Liver (tissue), 3 donors: Measurements from ENCODE around the gene FADS3.

ENCODE experiments used
- GABPA ChIP-seq, 2 donors: IDR thresholded peaks in 1 of 2; conservative IDR thresholded peaks in 1 of 2; 2 replicates each; pipeline ENCODE4 v1.6.1; 2016; ENCODE audit warnings: antibody characterized with exemption in 2 of 2, mild to moderate bottlenecking in 1 of 2, moderate library complexity in 1 of 2
- JUND ChIP-seq, 2 donors: IDR thresholded peaks; 2 replicates each; pipeline ENCODE4 v1.6.1; 2016; ENCODE audit warnings: antibody characterized with exemption in 2 of 2
- RAD21 ChIP-seq, 2 donors: IDR thresholded peaks; 2 replicates each; pipeline ENCODE4 v1.6.1; 2016; ENCODE audit warnings: antibody characterized with exemption in 2 of 2, mild to moderate bottlenecking in 2 of 2
- RXRA ChIP-seq, 2 donors: IDR thresholded peaks; 2 replicates each; pipeline ENCODE4 v1.6.1; 2017 to 2018; ENCODE audit warnings: antibody characterized with exemption in 2 of 2, mild to moderate bottlenecking in 1 of 2
- SP1 ChIP-seq: IDR thresholded peaks from 2 replicates; pipeline ENCODE4 v1.6.1; 2018; ENCODE audit warnings: antibody characterized with exemption, mild to moderate bottlenecking
- YY1 ChIP-seq: IDR thresholded peaks from 2 replicates; pipeline ENCODE4 v1.6.1; 2016; ENCODE audit warnings: antibody characterized with exemption, mild to moderate bottlenecking
- TF ChIP-seq, protein P1 (sequence below): fragments of 150-350 bp; IDR thresholded peaks from 2 replicates; pipeline ENCODE4 v1.5.1; 2017; ENCODE audit warnings: improper control_type of control experiment, low read depth, low read length; ENCODE audit not compliant: missing input control
- TF ChIP-seq, protein P2 (sequence below): IDR thresholded peaks from 2 replicates; pipeline ENCODE4 v1.6.1; 2016; ENCODE audit warnings: antibody characterized with exemption
- TF ChIP-seq, protein P3 (sequence below): IDR thresholded peaks from 2 replicates; pipeline ENCODE4 v1.6.1; 2016; ENCODE audit warnings: antibody characterized with exemption
- TF ChIP-seq, protein P4 (sequence below): IDR thresholded peaks from 2 replicates; pipeline ENCODE4 v1.6.1; 2016; ENCODE audit warnings: antibody characterized with exemption, mild to moderate bottlenecking
- donor health status: healthy.
- donor health status: healthy.

DNA sequence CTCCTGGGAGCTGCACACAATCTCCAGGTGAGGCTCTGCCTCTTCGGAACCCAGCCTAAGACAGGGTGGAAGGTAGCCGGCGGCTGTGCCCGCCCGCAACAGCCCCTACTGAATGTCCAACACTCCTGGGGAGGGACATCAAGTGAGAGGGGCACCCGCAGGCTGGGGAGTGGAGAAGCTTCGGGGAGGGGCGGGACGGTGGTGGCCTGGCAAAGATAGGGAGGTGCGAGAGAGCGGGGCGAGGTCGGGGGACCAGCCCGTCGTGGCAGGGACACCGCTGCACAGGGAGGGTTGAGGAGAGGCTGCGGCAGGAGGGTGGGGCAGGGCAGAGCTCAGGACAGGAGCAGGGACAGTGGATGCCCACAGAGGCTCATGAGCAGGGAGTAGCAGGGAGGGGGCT is 8.9 kb upstream of the FADS3 start:
- TF ChIP-seq, protein P1, sequence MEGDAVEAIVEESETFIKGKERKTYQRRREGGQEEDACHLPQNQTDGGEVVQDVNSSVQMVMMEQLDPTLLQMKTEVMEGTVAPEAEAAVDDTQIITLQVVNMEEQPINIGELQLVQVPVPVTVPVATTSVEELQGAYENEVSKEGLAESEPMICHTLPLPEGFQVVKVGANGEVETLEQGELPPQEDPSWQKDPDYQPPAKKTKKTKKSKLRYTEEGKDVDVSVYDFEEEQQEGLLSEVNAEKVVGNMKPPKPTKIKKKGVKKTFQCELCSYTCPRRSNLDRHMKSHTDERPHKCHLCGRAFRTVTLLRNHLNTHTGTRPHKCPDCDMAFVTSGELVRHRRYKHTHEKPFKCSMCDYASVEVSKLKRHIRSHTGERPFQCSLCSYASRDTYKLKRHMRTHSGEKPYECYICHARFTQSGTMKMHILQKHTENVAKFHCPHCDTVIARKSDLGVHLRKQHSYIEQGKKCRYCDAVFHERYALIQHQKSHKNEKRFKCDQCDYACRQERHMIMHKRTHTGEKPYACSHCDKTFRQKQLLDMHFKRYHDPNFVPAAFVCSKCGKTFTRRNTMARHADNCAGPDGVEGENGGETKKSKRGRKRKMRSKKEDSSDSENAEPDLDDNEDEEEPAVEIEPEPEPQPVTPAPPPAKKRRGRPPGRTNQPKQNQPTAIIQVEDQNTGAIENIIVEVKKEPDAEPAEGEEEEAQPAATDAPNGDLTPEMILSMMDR = no peak
- TF ChIP-seq, protein P2, sequence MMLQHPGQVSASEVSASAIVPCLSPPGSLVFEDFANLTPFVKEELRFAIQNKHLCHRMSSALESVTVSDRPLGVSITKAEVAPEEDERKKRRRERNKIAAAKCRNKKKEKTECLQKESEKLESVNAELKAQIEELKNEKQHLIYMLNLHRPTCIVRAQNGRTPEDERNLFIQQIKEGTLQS = no peak
- no peak for TF ChIP-seq YY1
- TF ChIP-seq, protein P3, sequence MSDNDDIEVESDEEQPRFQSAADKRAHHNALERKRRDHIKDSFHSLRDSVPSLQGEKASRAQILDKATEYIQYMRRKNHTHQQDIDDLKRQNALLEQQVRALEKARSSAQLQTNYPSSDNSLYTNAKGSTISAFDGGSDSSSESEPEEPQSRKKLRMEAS = no peak
- no peak for TF ChIP-seq SP1
- no peak for TF ChIP-seq GABPA (IDR thresholded peaks at IDR 0.05 in 1 of 2, conservative IDR thresholded peaks at IDR 0.05 in 1 of 2)
- TF ChIP-seq, protein P4, sequence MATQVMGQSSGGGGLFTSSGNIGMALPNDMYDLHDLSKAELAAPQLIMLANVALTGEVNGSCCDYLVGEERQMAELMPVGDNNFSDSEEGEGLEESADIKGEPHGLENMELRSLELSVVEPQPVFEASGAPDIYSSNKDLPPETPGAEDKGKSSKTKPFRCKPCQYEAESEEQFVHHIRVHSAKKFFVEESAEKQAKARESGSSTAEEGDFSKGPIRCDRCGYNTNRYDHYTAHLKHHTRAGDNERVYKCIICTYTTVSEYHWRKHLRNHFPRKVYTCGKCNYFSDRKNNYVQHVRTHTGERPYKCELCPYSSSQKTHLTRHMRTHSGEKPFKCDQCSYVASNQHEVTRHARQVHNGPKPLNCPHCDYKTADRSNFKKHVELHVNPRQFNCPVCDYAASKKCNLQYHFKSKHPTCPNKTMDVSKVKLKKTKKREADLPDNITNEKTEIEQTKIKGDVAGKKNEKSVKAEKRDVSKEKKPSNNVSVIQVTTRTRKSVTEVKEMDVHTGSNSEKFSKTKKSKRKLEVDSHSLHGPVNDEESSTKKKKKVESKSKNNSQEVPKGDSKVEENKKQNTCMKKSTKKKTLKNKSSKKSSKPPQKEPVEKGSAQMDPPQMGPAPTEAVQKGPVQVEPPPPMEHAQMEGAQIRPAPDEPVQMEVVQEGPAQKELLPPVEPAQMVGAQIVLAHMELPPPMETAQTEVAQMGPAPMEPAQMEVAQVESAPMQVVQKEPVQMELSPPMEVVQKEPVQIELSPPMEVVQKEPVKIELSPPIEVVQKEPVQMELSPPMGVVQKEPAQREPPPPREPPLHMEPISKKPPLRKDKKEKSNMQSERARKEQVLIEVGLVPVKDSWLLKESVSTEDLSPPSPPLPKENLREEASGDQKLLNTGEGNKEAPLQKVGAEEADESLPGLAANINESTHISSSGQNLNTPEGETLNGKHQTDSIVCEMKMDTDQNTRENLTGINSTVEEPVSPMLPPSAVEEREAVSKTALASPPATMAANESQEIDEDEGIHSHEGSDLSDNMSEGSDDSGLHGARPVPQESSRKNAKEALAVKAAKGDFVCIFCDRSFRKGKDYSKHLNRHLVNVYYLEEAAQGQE = no peak
- TF ChIP-seq RAD21 (IDR thresholded peaks at IDR 0.05) = no peak
- TF ChIP-seq RXRA (IDR thresholded peaks at IDR 0.05) = no peak
- no peak for TF ChIP-seq JUND (IDR thresholded peaks at IDR 0.05)
